ENCODE results near the gene NAALADL2. TPM values are rescaled to one million over a fixed set of nuclear protein-coding genes. Genes with fewer than 3 reads are reported as not detected.

The NAALADL2 gene
- total RNA-seq, 1 experiment from 2014 or later = not detected

- H3K4me1 ChIP-seq (ENCODE audit: low read length) = no peaks in the 10 kb centered on the region
- H4K20me1 ChIP-seq (ENCODE audit: insufficient read depth, low read depth, low read length) = no peaks in the 10 kb centered on the region
- H2AFZ ChIP-seq (ENCODE audit: low read length) = no peak overlapping the region
- H3K9me3 ChIP-seq (ENCODE audit: low read length) = peaks cover 32% of the 10 kb centered on the region
- H3K4me2 ChIP-seq (ENCODE audit: low read depth, low read length, poor library complexity, severe bottlenecking) = no peak overlapping the region
- H3K9ac ChIP-seq (ENCODE audit: low read length) = no peak overlapping the region
- no peaks in the 10 kb centered on the region for H3K9me2 ChIP-seq (replicated peaks; ENCODE audit: insufficient read depth, low read length)
- no peak for DNase-seq
- H3K27me3 ChIP-seq (ENCODE audit: low read length) = no peaks in the 10 kb centered on the region
- no peak overlapping the region for H3K4me3 ChIP-seq (ENCODE audit: low read length)
- no peak overlapping the region for H3K27ac ChIP-seq (ENCODE audit: low read length)
- H3K79me2 ChIP-seq (ENCODE audit: low read length) = no peaks in the 10 kb centered on the region
- H3K36me3 ChIP-seq (ENCODE audit: insufficient read depth, low read length) = no peaks in the 10 kb centered on the region
These were observed 187.5 kb downstream of the NAALADL2 start for GRCh38 chr3:175046601-175047000.

GRCh38 chr3:175047786-175048185 is 188.7 kb downstream of the NAALADL2 start:
- Histone ChIP-seq H3K36me3 (ENCODE audit: insufficient read depth, low read length) (no peaks in the 10 kb centered on the region), H3K4me3 (ENCODE audit: low read length) (no peak overlapping the region), H3K27ac (ENCODE audit: low read length) (no peak overlapping the region), H2AFZ (ENCODE audit: low read length) (no peak overlapping the region), H3K4me2 (ENCODE audit: low read depth, low read length, poor library complexity, severe bottlenecking) (no peak overlapping the region), H3K9me2 (replicated peaks; ENCODE audit: insufficient read depth, low read length) (no peaks in the 10 kb centered on the region), H3K9ac (ENCODE audit: low read length) (no peak overlapping the region), H3K79me2 (ENCODE audit: low read length) (no peaks in the 10 kb centered on the region), H4K20me1 (ENCODE audit: insufficient read depth, low read depth, low read length) (no peaks in the 10 kb centered on the region), H3K4me1 (ENCODE audit: low read length) (no peaks in the 10 kb centered on the region), H3K27me3 (ENCODE audit: low read length) (no peaks in the 10 kb centered on the region), H3K9me3 (ENCODE audit: low read length) (peaks cover 26% of the 10 kb centered on the region)
- no peak for DNase-seq

- no peak overlapping the region for H2AFZ ChIP-seq (ENCODE audit: low read length)
- no peaks in the 10 kb centered on the region for H3K9me2 ChIP-seq (replicated peaks; ENCODE audit: insufficient read depth, low read length)
- no peaks in the 10 kb centered on the region for H3K79me2 ChIP-seq (ENCODE audit: low read length)
- H4K20me1 ChIP-seq (ENCODE audit: insufficient read depth, low read depth, low read length) = no peaks in the 10 kb centered on the region
- no peak overlapping the region for H3K27ac ChIP-seq (ENCODE audit: low read length)
- no peaks in the 10 kb centered on the region; the same call in 1 of the 2 replicates for H3K9me3 ChIP-seq (ENCODE audit: low read length)
- no peaks in the 10 kb centered on the region for H3K4me1 ChIP-seq (ENCODE audit: low read length)
- no peaks in the 10 kb centered on the region for H3K36me3 ChIP-seq (ENCODE audit: insufficient read depth, low read length)
- no peak overlapping the region for H3K4me2 ChIP-seq (ENCODE audit: low read depth, low read length, poor library complexity, severe bottlenecking)
- H3K27me3 ChIP-seq (ENCODE audit: low read length) = no peaks in the 10 kb centered on the region
- H3K9ac ChIP-seq (ENCODE audit: low read length) = no peak overlapping the region
- DNase-seq = no peak
- H3K4me3 ChIP-seq (ENCODE audit: low read length) = no peak overlapping the region
These were observed 198.3 kb downstream of the NAALADL2 start for GRCh38 chr3:175057401-175057800.

DNA sequence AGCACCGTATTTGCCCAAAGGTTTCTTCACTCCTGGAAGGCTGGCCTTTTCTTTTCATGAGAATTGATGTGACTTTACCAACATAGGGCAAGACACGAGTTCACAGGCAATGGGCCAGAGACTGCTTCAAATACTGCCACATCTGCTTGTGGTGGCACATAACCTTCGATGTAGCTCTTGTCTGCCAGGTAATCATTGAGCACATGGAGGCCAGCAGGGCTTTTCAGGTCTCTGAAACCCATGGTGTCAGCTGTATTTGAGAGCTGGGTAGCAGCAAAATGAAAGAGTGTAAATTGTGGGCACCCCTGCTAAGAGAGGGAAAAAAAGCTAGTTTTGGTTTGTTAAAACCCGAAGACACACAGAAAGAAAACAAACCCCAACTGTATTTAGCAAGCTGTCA is 200.7 kb downstream of the NAALADL2 start:
- H3K4me1 ChIP-seq (ENCODE audit: low read length) = no peaks in the 10 kb centered on the region
- H3K4me2 ChIP-seq (ENCODE audit: low read depth, low read length, poor library complexity, severe bottlenecking) = no peak overlapping the region
- no peaks in the 10 kb centered on the region for H3K27me3 ChIP-seq (ENCODE audit: low read length)
- H3K79me2 ChIP-seq (ENCODE audit: low read length) = no peaks in the 10 kb centered on the region
- peaks cover 4% of the 10 kb centered on the region for H3K9me3 ChIP-seq (ENCODE audit: low read length)
- no peaks in the 10 kb centered on the region for H4K20me1 ChIP-seq (ENCODE audit: insufficient read depth, low read depth, low read length)
- no peaks in the 10 kb centered on the region for H3K36me3 ChIP-seq (ENCODE audit: insufficient read depth, low read length)
- H3K9me2 ChIP-seq (replicated peaks; ENCODE audit: insufficient read depth, low read length) = no peaks in the 10 kb centered on the region
- H3K27ac ChIP-seq (ENCODE audit: low read length) = no peak overlapping the region
- H2AFZ ChIP-seq (ENCODE audit: low read length) = no peak overlapping the region
- no peak for DNase-seq
- H3K9ac ChIP-seq (ENCODE audit: low read length) = no peak overlapping the region
- H3K4me3 ChIP-seq (ENCODE audit: low read length) = no peak overlapping the region

DNA sequence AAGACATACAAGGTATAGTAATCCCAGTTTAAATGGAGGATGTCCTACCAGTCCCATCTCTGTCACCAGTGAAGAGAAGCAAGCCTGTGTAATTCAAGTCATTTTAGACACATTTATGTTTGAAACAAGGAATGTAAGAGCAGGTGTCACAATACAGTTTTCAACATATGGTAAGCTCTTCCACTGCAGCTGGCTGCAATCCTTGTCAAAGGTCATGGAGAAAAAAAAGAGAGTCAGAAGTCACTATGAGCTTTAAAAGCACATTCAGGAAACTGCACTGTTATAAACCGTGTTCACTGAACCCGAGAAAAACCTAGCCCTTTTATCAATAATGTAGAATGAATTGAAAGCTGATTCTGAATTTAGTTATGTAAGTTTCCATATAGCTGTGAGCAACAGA is 206.4 kb downstream of the NAALADL2 start:
- no peak for DNase-seq
- Histone ChIP-seq H3K27ac (ENCODE audit: low read length) (no peak overlapping the region), H4K20me1 (ENCODE audit: insufficient read depth, low read depth, low read length) (no peaks in the 10 kb centered on the region), H3K79me2 (ENCODE audit: low read length) (no peaks in the 10 kb centered on the region), H3K9me2 (replicated peaks; ENCODE audit: insufficient read depth, low read length) (no peaks in the 10 kb centered on the region), H3K9ac (ENCODE audit: low read length) (no peak overlapping the region), H3K27me3 (ENCODE audit: low read length) (no peaks in the 10 kb centered on the region), H3K4me3 (ENCODE audit: low read length) (no peak overlapping the region), H3K4me2 (ENCODE audit: low read depth, low read length, poor library complexity, severe bottlenecking) (no peak overlapping the region), H2AFZ (ENCODE audit: low read length) (no peak overlapping the region; the same call in 1 of the 2 replicates), H3K36me3 (ENCODE audit: insufficient read depth, low read length) (no peaks in the 10 kb centered on the region), H3K4me1 (ENCODE audit: low read length) (no peaks in the 10 kb centered on the region), H3K9me3 (ENCODE audit: low read length) (peaks cover 12% of the 10 kb centered on the region)

DNA sequence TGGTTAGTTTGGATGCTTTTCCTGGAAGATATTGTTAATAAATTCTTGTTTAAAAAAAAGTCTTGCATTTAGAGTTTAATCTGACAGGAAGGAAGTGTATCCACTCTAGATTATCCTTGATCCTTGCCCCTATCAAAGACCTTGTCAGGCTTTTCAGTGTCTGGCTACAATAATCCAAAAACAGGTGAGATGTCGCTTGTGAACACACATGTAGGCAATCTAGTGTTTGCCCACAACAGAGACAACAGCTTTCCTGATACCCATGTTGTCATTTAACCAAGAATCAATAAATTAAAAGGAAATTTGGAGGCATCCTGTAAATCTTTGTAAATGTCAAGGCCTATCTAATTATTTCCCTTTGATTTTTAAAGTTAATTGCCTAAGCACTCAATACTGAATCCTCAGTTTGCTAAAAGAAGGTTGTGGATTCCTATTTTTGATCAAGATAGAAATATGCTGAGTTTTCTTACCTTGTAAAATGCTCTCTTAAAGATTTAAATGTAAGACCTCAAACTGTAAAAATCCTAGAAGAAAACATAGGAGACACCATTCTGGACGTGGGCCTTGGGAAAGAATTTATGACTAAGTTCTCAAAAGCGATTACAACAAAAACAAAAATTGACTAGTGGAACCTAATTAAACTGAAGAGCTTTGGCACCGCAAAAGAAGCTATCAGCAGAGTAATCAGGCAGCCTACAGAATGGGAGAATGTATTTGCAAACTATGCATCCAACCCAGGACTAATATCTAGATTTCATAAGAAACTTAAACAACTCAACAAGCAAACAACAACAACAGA is 207.7 kb downstream of the NAALADL2 start:
- no peaks in the 10 kb centered on the region for H3K4me1 ChIP-seq (ENCODE audit: low read length)
- no peak overlapping the region for H3K27ac ChIP-seq (ENCODE audit: low read length)
- no peak overlapping the region for H2AFZ ChIP-seq (ENCODE audit: low read length)
- no peak overlapping the region for H3K4me3 ChIP-seq (ENCODE audit: low read length)
- DNase-seq = no peak
- no peaks in the 10 kb centered on the region for H3K27me3 ChIP-seq (ENCODE audit: low read length)
- peaks cover 19% of the 10 kb centered on the region for H3K9me3 ChIP-seq (ENCODE audit: low read length)
- no peaks in the 10 kb centered on the region for H3K9me2 ChIP-seq (replicated peaks; ENCODE audit: insufficient read depth, low read length)
- H3K9ac ChIP-seq (ENCODE audit: low read length) = no peak overlapping the region
- no peaks in the 10 kb centered on the region for H3K36me3 ChIP-seq (ENCODE audit: insufficient read depth, low read length)
- no peaks in the 10 kb centered on the region for H3K79me2 ChIP-seq (ENCODE audit: low read length)
- H3K4me2 ChIP-seq (ENCODE audit: low read depth, low read length, poor library complexity, severe bottlenecking) = no peak overlapping the region
- no peaks in the 10 kb centered on the region for H4K20me1 ChIP-seq (ENCODE audit: insufficient read depth, low read depth, low read length)

GRCh38 chr3:175068587-175068986 is 209.5 kb downstream of the NAALADL2 start:
- H3K27me3 ChIP-seq (ENCODE audit: low read length) = no peaks in the 10 kb centered on the region
- H3K36me3 ChIP-seq (ENCODE audit: insufficient read depth, low read length) = no peaks in the 10 kb centered on the region
- no peak overlapping the region for H3K4me3 ChIP-seq (ENCODE audit: low read length)
- H3K4me1 ChIP-seq (ENCODE audit: low read length) = no peaks in the 10 kb centered on the region
- H4K20me1 ChIP-seq (ENCODE audit: insufficient read depth, low read depth, low read length) = no peaks in the 10 kb centered on the region
- no peaks in the 10 kb centered on the region for H3K79me2 ChIP-seq (ENCODE audit: low read length)
- H3K4me2 ChIP-seq (ENCODE audit: low read depth, low read length, poor library complexity, severe bottlenecking) = no peak overlapping the region
- H3K27ac ChIP-seq (ENCODE audit: low read length) = no peak overlapping the region
- no peak overlapping the region for H2AFZ ChIP-seq (ENCODE audit: low read length)
- H3K9me3 ChIP-seq (ENCODE audit: low read length) = peaks cover 25% of the 10 kb centered on the region
- DNase-seq = no peak
- no peaks in the 10 kb centered on the region for H3K9me2 ChIP-seq (replicated peaks; ENCODE audit: insufficient read depth, low read length)
- no peak overlapping the region for H3K9ac ChIP-seq (ENCODE audit: low read length)

- H4K20me1 ChIP-seq (ENCODE audit: insufficient read depth, low read depth, low read length) = no peaks in the 10 kb centered on the region
- no peaks in the 10 kb centered on the region for H3K79me2 ChIP-seq (ENCODE audit: low read length)
- H3K4me2 ChIP-seq (ENCODE audit: low read depth, low read length, poor library complexity, severe bottlenecking) = no peak overlapping the region
- no peak overlapping the region for H2AFZ ChIP-seq (ENCODE audit: low read length)
- peaks cover 25% of the 10 kb centered on the region for H3K9me3 ChIP-seq (ENCODE audit: low read length)
- DNase-seq = no peak
- no peaks in the 10 kb centered on the region for H3K27me3 ChIP-seq (ENCODE audit: low read length)
- H3K4me1 ChIP-seq (ENCODE audit: low read length) = no peaks in the 10 kb centered on the region
- H3K4me3 ChIP-seq (ENCODE audit: low read length) = no peak overlapping the region
- H3K27ac ChIP-seq (ENCODE audit: low read length) = no peak overlapping the region
- H3K36me3 ChIP-seq (ENCODE audit: insufficient read depth, low read length) = no peaks in the 10 kb centered on the region
- H3K9ac ChIP-seq (ENCODE audit: low read length) = no peak overlapping the region
- H3K9me2 ChIP-seq (replicated peaks; ENCODE audit: insufficient read depth, low read length) = no peaks in the 10 kb centered on the region
These were observed 211.8 kb downstream of the NAALADL2 start for GRCh38 chr3:175070946-175071345.
